Stimulated activated CD8-positive, alpha-beta memory T cell treated with anti-CD3 and anti-CD28 coated beads, Interleukin-15, amount 100 ng/mL, for 24 hours (primary cell): ENCODE data around the gene CCDC69.
A peak's percentile ranks its signal among the peaks of the same experiment; 100 is the strongest.

Source experiments
- DNase-seq: peaks from one replicate; pipeline ENCODE4 v3.0.0-alpha.2; 2020; ENCODE audit warnings: low read depth

CCDC69 gene

GRCh38 chr5:151159649-151160373 is 64.1 kb downstream of the CCDC69 start:
- DNase-seq, result no peak

GRCh38 chr5:151158287-151158661 is 65.6 kb downstream of the CCDC69 start:
- DNase-seq, result no peak

DNA sequence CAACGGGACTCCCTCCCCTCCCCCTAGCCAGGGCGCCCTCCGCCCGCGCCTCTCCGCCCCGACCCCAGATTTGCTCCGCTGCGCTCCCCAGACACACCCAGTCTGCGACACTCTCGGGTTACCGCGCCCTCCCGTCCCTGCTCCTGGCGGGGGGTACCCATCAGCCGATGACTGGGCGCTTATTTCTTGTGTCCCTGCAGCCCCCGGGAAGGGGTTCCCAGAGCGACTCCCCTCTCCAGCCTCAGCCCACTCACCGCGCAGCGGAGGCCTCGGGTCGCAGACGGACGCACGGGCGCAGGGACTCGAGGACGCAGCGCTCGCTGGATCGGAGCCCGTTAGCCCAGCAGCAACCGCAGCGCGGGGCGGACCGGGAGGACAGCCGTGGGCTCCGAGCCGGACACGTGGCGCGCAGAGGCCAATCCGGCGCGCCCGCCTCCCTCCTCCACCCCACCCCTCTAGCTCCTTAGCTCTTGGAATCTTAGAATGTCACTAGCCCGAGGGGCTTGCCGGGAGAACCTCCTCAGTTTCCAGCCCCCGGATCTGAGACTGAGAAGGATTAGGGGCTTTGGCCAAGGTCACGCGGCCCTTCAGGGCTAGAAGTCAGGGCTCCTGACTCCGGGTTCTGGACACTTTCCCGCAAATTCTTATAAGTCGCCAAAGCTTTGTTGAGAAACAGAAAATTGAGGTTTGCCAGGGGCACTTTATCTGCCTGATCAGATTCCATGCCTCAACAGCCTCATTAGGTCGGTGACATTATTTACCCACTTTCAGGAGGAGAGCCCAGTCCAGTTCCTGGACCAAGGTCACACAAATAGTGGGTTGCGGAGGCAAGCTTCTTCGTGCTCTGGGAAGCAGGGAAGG is 66.2 kb downstream of the CCDC69 start, which contains the start of gene ANXA6:
ANXA6 (minus strand) TSS at position 354 of the 861 bp plus-strand sequence. CDS start 9,878 bp downstream, outside the sequence.
- DNase-seq, result peak; percentile 41

GRCh38 chr5:151156507-151157420 is 67.1 kb downstream of the CCDC69 start:
- DNase-seq, result no peak

DNA sequence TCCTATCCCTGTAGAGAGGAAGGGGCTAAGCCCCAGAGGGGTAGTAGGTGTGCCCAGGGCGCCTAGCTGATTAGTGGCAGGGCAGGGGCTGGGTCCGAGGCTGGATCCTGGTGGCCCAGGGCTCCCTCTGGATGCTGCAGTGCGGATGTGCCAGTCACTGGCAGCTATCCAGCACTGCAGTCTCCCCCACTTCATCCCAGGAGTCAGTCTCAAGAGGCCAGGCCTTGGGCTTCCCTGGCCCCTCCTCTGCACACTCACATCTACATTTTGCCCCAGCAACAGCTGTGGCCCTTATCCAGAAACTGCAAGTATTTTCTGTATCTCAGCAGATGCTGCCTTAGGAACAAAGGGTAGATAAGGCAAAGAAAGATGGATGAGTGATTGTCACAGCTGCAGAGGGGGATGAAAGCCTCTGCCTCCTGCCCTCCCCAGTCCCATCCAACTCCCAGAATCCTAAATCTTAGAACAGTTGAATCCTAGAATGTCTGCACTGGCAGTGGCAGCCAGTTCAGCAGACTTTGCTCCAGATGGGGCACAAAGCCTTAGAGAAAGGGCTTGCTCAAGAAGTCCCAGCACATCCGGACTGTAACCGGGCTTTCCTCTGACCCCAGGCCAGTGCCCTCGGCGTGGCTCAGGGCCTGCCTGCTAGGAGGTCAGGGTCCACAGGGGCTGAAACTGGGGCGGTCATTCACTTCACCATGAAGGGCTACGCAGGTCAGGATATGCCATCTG is 68.0 kb downstream of the CCDC69 start:
- no peak for DNase-seq

GRCh38 chr5:151154931-151155774 is 68.7 kb downstream of the CCDC69 start:
- peak; percentile 21 for DNase-seq

DNA sequence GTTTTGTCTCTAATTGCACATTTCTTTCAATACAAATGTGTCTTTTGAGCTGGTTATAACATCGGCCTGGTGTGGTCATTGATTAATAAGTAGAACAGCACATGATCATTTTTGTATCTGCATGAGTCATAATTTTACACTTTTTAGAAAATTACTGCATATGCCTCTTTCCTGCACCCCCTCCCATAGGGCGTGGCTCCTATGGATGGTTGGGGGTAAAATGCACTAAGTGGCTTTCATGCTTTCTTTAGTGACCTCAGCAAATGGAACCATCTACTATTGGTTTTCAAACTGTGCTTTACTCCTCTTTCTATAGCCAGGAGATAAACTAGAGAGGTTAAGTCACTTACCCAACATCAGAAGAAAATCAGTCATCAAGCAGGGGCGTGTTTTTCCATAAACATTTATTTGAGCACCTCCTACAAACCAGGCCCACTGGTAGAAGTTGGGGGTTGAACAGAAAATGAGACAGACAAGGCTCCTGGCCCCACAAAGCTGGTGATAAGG is 70.1 kb downstream of the CCDC69 start:
- DNase-seq, result no peak

DNA sequence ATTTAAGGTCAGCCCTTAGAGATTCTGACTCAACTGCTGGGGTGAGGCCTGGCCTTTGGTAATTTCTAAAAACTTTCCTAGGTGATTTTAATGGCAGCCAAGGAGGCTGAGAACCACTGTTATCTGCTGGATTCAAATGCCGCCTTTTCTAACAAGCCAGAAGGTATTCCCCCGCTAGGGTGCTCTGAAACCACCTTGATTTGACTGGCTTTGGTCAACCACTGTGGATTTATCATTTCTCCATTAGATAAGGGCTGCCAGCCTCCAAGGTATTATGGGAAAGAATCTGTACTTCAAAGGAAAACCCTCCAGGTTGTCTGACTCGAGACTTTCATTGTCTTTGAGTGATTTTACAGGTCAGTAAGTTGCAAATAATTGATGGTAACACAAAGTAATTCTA is 70.6 kb downstream of the CCDC69 start:
- DNase-seq, result no peak

DNA sequence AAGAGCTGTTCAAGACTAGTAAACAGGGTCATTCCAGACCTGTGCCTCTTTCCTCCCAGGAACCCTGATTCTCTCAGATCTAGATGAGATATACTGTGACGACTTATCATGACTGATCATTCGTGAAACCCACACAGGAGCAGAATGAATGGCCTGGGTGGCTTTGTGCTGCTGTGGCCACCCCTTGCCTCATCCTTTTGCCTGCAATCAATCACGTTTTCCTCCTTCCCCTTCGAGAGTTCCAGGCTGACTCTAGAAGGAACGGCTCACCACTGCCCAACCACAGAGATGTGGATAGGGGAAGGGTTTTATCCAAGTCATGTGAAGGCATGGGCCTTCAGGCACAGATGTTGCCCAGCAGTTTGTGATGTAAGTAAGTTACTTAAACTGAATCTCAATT is 72.1 kb downstream of the CCDC69 start:
- DNase-seq, result no peak

GRCh38 chr5:151151263-151151660 is 72.6 kb downstream of the CCDC69 start:
- DNase-seq, result no peak

GRCh38 chr5:151150471-151151262 is 73.2 kb downstream of the CCDC69 start:
- DNase-seq, result no peak

DNA sequence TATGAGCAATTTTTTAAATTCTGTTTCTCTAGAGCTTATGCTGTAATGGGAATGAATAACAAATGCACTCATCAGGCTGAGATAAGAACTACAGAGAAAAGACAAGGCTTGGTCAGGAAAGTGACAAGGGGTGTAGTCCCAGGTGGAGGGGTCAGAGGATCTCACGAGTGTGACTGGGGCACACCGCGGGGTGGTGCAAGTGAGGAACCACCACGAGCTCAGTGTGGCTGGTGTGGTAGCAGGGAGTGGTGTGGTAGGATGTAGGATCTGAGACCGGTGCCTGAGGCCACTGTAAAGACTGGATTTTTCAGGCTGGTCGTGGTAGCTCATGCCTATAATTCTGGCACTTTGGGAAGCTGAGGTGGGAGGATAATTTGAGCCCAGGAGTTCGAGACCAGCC is 75.3 kb downstream of the CCDC69 start:
- DNase-seq, result no peak

DNA sequence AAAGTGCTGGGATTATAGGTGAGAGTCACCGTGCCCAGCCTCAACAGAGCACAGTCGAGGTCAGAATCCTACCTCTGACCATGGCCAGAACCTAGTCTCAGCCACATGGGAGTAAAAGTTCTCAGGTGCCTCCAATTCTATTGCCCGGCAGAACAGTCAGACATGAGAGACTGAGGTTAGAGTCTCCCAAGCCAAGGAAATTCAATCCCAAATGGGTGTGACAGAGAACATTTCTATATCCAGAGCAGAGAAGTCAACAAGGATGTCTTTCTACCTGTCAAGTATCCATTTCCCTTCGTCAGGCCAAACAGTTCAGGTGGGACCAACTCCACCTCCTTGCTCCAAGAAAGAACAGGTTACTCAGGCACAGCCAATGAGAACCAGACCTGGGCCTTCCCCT is 76.9 kb downstream of the CCDC69 start:
- DNase-seq, result no peak

GRCh38 chr5:151146061-151146460 is 77.8 kb downstream of the CCDC69 start:
- DNase-seq, result no peak

DNA sequence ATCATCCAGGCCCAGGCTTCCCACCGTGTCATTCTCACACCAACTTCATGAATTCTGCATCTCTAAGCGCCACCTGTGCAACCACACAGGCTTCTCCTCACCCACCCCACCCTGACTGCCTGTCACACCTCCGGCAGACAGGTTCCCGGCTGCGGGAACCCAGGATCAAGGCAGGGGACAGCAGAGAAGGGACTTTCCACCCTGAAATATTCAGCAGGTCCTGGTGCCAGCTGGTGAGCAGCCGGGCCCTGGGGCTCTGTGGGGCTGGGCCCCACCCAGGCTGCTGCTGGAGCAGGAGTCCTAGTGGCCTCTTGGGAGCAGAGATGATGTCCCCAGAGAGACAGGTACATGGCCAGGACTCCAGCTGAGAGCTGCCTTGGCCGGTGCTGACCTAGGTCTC is 79.0 kb downstream of the CCDC69 start:
- no peak for DNase-seq

DNA sequence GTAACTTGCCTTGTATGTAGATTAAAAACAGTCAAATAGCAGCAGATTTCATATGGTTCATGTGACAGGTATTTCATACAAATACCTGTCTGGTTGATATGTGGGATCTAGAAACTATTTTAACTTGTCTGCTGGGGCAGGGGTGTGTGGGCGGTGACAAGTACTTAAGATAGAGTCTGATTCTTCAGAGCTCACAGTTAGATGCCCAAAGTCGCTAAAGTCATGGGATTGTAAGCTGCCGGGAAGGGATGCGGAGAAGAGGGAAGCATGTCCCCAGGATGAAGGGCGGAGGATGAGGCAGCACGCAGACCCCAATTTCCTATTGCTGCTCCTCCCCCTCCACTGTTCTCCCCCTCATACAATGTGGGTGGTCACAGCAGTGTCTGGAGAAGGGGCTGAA is 79.6 kb downstream of the CCDC69 start:
- no peak for DNase-seq

DNA sequence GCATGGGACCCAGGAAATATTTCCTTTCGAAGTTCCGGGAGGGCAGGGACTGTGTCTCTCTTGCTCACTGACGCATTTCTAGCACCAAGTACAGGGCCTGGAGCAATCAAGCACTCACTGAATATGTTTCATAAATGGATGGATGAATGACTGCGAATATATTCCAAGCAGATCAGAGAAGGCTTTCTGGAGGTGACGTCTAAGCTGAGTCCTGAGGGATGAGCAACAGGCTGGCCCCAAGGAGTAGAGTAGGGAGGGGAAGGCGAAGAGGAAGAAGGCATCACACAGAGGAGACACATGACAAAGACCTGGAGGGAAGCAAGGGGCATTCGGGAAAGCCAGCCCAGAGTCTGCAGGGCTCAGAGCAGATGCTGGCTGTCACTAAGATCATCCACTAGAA is 80.2 kb downstream of the CCDC69 start:
- DNase-seq, result no peak

GRCh38 chr5:151142933-151143332 is 81.0 kb downstream of the CCDC69 start:
- DNase-seq, result no peak

DNA sequence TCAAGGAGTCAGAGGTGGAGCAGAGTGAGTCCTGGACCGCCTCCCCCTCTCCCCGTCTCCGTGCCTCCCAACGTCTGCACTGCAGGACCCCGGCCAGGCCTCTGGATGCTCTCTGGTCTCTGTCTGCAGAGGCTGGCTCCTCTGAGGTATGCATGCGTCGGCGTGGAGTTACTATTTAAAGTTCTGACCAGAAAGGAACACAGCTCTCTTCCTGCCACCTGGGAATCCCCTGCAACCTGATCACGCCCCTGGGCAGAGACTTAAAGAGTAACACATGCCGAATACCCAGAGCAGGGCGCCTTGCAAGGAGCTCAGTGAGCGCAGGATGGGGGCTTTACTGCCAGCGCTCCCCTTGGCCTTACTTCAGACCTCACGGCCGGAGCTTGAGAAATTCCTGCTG is 82.4 kb downstream of the CCDC69 start:
- no peak for DNase-seq
